NCI-H446 (cell line): ENCODE results near the gene OR2T3.
"Not testable (repeated sequence)": the region's sequence is repeated elsewhere in the genome, so short reads cannot be mapped to it uniquely, and the experiment has no call there.

Source experiments
- DNase-seq, 2 experiments: peaks; one replicate each; lab custom pipeline; 2025; lab: John Stamatoyannopoulos, UW

Gene OR2T3, protein sequence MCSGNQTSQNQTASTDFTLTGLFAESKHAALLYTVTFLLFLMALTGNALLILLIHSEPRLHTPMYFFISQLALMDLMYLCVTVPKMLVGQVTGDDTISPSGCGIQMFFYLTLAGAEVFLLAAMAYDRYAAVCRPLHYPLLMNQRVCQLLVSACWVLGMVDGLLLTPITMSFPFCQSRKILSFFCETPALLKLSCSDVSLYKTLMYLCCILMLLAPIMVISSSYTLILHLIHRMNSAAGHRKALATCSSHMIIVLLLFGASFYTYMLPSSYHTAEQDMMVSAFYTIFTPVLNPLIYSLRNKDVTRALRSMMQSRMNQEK

DNA sequence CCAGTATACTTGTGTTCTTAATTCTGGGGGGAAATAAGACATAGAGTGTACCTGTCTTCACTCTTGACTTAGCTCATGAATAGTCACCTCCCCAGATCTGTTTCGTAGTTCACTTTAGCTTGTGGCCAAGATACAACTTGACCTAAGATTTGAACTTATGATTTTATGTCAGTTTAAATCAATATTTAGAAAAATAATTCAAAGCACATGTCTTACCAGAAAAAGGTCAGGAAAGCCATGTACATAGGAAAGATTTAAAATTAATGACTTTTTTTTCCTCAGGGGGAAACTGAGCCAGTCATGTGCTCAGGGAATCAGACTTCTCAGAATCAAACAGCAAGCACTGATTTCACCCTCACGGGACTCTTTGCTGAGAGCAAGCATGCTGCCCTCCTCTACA lies at the start of gene OR2T3:
Gene OR2T3 (plus strand): TSS at position 301 of the 400 bp plus-strand sequence. CDS start 0 bp downstream, at position 301.
- DNase-seq, result not testable (repeated sequence)

DNA sequence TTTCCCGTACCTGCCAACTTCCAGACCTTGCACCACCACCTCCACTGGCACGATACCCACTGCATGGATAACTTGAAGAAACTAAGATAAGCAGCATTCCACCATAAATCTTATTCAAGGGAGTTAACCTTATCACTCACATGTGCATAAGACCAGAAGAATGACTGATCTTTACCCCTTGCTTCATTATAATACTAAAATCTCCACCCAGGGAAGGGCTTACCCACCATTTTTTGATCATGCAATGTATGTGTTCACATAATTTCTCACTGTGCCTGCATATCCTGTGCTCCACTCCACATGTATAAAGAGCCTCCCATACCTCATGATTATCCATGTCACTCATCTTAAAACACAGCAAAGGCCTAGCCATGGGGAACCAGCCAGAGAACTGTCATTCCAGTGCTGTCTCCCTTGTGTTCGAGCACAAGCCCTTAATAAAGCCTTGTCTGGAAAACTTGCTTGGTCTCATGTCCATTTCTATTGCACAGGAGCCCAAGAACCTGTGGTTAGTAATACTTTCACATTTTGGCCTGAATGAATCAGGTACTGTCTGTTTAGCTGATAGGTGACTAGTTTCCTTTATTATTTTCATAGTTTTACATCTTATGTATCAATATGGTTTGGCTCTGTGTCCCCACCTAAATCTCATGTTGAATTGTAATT lies 45.5 kb upstream of the OR2T3 start:
- DNase-seq, result not testable (repeated sequence)

DNA sequence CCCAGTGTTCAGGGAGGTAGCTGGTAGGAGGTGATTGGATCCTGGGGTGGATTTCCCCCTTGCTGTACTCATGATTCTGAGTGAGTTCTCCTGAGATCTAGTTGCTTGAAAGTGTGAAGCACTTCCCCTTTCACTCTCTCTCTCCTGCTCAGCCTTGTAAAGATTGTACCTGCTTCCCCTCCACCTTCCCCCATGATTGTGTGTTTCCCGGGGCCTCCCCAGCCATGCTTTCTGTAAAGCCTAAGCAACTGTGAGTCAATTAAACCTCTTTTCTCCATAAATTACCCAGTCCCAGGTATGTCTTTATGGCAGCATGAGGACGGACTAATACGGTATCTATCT lies 45.0 kb upstream of the OR2T3 start:
- not testable (repeated sequence) for DNase-seq

DNA sequence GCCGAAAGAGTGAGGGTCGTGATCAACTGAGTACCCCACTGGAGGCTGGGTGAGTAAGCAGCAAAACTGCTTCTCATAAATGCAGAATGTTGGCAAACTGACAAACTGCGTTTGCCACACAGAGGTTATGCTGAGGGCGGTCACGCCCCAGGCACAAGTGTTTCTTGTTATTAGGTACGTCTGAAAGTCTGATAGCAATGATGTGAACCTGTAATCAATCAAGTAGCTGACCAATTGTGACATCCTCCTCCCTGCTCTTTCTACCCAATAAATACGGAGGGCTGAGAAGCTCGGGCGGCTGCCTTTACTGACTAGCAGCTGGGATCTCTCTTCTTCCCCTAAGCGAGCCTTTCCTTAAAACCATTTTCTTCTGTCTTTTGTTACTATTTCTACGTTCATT lies 41.5 kb upstream of the OR2T3 start:
- DNase-seq, result not testable (repeated sequence)

DNA sequence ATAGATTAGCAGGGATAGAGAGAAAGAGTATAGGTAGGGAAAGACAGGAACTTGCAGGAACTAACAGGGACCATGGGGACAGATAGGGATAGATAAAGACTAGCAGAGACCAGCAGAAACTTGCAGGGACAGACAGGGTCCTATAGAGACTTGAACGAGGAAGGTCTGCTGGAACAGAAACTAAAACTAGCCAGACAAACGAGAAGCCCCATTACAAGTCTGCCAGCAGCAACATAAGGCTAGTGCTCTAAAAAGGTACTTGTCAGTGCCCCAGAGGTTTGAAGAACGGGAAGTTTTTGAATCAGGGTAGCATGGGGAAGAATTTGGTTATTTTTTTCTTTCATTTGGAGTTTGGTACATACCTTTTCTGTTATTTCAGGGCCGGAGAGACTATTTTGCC lies 41.0 kb upstream of the OR2T3 start:
- DNase-seq, result not testable (repeated sequence)

DNA sequence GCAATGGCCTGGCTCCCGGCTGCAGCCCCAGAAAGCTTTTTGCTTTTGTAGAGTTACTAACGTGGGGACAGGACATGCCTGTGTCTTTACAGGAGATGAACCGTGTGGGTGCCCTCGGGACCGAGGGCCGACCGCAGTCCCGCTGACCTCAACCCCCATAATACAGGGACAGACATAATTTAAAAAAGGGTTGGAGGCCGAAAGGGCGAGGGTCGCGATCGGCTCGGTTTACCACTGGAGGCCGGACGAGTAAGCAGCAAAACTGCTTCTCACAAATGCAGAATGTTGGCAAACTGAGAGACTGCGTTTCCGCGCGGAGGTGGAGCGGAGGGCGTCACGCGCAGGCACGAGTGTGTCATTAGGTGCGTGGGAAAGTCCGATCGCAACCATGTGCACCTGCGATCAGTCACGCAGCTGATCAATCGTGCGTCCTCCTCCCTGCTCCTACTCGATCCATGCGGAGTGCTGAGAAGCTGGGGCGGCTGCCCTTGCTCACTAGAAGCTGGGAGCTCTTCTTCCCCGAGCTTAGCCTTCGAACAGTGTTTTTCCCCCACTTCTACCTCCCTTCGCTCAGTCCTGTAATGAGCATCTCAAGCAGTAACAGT lies 39.2 kb upstream of the OR2T3 start:
- DNase-seq, result not testable (repeated sequence)

DNA sequence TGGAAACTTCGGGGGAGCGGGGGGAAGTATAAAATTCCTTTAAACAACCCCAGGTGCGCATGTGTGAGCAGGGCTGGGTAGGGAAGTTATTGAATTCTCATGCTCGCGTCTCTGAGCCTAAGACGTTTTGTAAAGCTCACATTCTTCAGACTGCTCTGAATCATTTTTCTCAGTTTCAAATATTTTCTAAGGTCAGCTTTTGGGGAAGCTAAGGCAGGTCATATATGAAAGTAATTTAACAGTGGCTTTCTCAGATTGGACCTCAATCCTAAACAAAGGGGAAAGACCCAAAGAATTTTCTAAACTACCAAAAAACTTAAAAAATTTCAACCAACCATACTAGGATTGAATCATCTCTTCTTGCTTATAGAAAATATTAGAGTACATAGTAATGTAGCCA lies 38.2 kb upstream of the OR2T3 start:
- DNase-seq, result not testable (repeated sequence)

DNA sequence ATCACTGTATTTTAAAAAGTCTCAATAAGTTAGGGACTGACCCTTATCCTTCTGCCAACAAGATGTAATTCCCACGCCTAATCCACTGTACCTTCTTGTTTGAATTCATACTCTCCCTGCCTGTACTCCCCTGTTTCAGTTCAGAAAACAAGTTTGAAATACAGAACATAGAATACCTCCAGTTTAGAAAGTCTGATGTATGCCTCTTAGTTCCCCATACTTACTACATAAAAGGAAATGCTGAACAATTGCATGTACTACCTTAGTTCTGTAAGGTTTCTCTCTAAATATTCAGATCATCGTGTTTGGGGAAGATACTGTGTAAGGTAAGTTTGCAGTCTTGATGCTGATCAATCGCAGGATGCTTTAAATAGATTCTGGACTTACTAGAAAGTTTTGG lies 36.8 kb upstream of the OR2T3 start:
- DNase-seq, result not testable (repeated sequence)

DNA sequence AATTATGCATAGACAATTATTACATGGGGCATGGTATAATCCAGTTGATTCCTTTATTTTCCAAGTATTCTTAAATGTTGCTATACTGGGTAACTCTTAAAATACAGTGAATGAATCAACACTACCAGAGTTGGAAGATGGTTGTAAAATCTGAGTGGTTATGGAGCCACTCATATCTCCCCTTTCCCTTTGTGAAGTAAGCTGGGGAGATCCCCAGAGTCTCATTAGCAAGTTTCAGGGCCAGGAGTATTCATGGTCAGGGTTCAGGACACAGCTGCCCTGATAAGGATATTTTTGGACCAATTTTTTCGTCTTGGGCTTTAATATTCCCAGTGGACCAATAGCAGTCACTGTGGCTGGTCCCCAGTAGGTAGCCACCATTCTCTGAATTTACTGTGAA lies 34.5 kb upstream of the OR2T3 start:
- DNase-seq, result not testable (repeated sequence)

DNA sequence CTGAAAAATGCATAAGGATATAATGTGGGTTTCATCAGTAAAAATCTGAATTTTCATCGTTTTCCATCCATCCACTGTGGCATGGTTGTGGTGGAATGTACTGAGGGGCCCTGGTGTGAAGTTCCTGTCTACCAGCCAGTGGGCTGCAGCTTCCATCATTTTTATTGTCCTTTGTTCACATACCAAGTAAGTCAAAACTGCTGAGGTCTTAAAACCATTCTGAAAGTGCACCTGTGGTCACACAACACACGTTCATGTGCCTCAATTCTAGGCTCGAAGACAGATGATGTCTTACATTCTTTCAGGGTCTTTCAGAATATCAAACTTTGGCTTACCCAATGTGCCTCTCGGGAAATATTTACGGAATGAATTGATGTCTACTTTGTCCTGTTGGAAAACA lies 33.9 kb upstream of the OR2T3 start:
- not testable (repeated sequence) for DNase-seq

DNA sequence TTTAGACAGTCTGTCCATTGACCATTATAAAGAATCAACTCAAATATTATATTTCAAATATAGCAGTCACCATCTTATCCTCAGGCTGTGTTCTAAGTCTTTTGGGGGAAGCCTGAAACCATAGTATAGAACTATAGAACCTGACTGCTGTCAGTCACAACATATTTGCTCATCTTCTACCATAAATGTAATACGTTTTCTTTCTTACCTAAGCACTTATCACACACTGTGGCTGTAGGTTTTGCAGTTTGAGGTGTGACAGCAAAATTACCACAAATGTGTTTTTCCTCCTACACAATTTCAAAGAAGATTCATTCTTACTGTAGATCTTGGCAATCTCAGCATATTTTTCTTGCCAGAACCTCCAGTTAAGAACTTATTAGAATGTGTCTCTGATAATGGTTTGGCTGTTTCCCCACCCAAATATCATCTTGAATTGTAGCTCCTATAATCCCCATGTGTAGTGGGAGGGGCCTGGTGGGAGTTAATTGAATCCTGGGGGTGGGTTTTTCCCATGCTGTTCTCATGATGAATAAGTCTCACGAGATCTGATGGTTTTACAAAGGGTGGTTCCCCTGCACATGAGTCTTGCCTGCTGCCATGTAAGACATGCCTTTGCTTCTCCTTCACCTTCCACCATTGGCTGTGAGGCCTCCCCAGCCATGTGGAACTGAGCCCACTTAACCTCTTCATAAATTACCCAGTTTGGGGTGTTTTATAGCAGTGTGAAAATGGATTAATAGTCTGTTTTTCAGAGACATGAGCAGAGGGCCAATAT lies 30.5 kb upstream of the OR2T3 start:
- not testable (repeated sequence) for DNase-seq

DNA sequence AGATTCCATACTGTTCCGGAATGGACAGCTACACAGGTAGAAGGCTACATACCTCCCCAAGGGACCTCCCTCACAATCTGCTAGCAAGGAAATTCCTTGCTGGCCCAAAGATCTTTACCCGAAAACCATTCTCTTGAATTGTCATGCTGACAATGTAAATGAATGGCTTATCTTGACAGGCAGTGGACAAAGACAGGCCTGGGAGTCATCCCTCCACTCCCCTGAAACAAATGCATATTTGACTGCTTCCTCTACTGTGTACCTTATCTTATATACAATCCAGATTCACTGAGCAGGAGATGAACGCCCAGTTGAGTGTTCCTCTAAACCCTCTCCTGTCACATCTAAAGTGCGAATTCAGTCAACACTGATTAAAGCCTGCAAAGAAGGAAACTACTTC lies 28.5 kb upstream of the OR2T3 start:
- DNase-seq, result not testable (repeated sequence)

DNA sequence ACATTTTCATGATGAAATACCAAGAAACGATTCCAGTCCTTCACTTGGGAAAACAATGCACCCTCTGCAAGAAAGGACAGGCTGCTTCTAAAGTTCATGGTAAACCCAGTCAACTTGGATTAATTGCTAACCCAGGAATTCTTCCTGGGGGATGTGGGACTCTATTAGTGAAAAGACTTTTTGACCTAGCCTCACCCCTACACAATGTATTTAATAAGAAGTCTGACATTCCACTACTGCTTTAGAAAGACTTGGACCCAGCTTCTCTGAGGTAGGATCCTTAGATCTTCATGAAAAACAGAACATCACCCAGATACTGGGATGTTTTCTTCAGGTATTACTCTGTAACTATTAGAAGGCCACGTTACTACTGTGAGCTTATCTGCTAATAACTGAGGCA lies 27.8 kb upstream of the OR2T3 start, which contains the start of gene OR2T2:
Gene OR2T2 (plus strand): TSS at position 239 of the 400 bp plus-strand sequence. CDS start 7,161 bp downstream, outside the sequence.
- not testable (repeated sequence) for DNase-seq

DNA sequence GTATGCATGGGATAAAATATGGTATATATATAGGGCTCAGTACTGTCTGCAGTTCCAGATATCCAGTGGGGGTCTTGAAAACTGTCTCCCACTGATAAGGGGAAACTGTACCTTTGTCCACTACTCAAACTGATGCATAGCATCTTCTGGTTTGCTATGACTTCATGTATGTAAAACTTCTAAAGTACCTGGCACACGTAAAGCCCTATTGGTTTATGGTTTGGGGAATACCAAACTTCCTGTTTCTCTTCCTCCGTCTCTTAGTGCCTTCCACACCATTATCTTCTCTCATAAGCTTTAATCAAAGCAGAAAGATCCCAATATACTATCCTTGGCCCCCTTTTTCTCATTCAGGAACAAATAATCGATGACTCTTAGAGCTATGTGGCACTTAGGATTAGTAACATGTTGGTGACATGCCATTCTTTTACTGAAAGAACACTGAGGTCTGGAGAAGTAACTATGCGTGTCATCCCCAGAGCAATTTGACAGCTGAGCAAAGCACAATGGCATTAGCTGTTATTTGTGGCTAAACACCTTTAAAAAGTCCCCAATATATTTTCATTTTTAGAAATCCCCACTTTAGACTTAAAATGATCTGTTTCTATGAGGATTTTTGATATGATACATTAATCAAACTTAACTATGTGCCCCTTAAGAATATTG lies 24.6 kb upstream of the OR2T3 start:
- DNase-seq, result not testable (repeated sequence)

DNA sequence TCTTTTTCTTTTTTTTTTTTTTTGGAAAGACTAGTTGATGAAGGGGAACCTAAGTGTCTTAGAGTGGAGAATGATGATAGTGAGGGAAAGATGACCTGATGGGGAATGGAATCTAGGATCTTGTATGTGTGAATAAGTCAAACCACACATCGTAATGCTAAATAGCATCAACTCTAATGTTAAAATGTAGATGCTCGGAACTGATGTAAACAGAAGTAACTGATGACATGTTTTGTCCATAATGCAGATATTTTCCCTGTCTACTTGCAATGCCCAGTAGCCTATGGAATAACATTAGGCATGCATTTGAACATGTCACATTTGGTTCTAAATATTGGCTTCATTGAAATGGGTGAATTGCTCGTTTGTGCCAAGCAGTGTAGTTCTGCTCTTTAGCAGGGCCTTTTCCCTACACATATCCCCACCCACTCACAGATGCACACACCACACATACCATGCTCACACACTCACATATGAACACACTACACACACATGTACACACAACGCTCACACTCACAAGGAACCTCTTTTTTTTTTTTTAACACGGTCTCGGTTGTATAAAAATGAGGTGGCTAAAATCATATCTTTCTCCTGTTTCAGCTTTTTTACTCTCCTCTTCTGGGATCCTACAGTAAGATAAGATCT lies 23.2 kb upstream of the OR2T3 start:
- not testable (repeated sequence) for DNase-seq

DNA sequence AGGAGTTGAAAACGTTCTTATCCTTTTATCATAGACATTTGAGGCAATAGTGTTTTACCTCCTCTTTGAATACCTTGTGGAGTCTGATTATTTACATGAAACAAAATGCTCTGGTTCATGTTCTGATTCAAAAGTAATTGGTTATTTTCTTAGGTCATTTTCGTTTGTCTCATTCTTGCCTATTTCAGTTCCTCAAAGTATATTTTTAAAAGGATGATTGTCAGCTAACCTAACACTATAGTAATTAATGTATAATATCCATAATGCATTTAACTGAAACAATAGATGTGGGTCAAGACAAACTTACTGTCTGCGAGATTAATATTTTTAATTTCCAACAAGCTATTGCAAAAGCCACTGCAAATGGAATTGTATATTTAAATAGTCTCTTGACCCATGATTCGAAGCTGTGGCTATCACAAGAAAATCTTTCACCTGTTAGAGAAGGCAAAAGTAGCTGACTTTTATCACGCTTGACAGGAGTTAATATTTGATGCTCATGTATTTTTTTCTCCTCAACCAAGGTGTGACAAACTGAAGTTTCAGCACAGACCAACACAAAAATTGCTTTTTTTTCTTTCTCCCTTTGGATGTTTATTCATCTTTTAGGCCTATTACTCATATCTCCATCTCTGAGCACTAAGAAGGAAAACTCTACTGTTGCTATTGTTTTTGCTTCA lies 22.5 kb upstream of the OR2T3 start:
- DNase-seq, result not testable (repeated sequence)

DNA sequence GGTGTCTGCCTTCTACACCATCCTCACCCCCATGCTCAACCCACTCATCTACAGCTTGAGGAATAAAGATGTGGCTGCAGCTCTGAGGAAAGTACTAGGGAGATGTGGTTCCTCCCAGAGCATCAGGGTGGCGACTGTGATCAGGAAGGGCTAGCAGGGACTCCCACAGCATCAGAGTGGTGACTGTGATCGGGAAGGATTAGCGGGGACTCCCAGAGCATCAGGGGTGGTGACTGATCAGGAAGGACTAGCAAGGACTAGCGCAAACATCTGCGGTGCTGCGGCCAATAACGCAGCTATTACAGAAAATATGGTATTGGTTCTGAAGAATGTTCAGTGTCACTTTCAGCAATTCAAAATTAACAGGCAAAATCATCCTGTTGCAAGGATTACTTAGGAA lies 19.5 kb upstream of the OR2T3 start:
- not testable (repeated sequence) for DNase-seq

DNA sequence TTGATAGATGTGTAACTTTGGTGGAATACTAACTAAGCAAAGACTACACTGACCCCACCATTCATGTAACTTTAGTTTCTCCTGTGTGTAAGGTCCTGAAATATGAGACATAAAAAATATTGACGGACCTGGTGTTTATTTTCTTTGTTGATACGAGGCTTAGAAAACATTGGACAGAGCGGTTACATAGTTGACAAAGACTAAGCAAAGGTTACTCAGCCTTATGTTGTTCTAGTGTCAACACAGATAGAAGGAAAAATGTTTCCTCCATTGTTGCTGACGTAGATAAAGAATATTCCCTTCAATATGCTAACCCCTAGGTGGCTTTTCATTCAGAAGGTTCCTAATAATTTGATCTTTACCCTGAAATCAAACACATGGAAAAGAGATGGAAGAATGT lies 18.1 kb upstream of the OR2T3 start:
- DNase-seq, result not testable (repeated sequence)

DNA sequence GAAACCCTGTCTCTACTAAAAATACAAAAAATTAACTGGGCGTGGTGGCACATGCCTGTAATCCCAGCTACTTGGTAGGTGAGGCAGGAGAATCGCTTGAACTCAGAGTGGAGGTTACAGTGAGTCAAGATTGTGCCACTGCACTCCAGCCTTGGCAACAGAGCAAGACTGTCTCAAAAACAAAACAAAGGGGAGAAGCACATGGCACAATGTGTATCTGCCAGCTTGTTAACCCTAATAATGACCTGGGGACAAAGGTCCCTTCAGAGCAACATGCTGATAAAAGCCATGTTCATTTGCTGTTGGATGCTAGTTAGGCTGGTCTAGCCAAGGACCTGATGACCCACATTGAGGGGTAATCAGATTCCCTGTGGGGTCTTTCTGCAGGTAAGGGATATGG lies 16.5 kb upstream of the OR2T3 start:
- not testable (repeated sequence) for DNase-seq

DNA sequence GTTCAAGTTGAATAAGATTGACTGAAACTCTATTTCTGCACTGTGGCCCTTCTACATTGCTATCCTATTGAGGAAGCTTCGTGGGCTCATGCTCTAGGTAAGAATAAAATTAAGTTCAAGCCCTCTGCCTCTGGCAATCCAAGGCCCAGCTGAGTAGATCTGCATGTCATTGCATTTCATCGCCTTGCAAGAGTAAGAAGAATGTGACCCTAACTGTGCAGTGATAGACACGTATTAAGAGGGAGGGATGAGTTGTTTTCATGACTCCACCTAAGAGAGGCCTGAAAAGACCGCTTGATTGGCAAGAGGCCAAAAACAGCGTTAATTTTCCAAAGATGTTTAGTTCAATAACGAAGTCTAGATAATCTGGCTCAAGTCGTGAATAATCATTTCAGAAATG lies 14.0 kb upstream of the OR2T3 start:
- DNase-seq, result not testable (repeated sequence)

DNA sequence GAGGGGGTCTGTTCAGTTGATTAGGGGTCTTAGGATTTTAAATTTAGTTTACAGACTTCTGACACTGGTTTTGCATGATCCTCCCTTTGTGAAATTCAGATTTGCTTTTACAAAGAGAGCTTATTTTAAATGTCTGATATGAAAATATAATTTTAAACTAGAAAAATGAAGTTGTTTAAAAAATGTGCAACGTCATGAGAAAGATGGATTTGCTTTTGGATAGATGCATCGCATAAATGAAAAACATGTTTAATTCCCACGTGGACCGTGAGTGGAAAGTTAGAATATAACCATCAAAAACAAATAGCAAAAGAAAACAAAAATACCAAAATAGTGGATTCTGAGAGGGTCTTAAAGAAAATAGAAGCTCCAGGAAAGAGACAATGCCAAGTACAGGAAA lies 2.0 kb upstream of the OR2T3 start:
- no peak for DNase-seq
